ENCODE data around the gene RSBN1L. TPM values are rescaled to one million over a fixed set of nuclear protein-coding genes. Genes with fewer than 3 reads are reported as not detected.
"Not testable (repeated sequence)": the region's sequence is repeated elsewhere in the genome, so short reads cannot be mapped to it uniquely, and the experiment has no call there.

Gene RSBN1L
- total RNA-seq, 1 experiment from 2014 or later, result 10.9 TPM

- H3K9me3 Mint-ChIP-seq (ENCODE audit: unreplicated experiment), result no peaks in the 10 kb centered on the region
- CTCF ChIA-PET, result interaction anchor here (0.5 to 13.6 kb wide), 75 partner anchors 9 to 367 kb away, joined by 3 to 196 read pairs (median 4); partner anchors contain the start of genes PHTF2, RSBN1L and TMEM60
- POLR2A ChIA-PET, result interaction anchor here (0.6 to 1.6 kb wide), 14 partner anchors 9 to 289 kb away, joined by 3 to 10 read pairs (median 4); partner anchors contain the start of genes PHTF2, RSBN1L and TMEM60
- DNase-seq (ENCODE audit: unreplicated experiment), result peak; percentile 61
- intact Hi-C loops (cut with micrococcal nuclease), result loop anchor here (1.0 to 10.0 kb wide), 2 partner anchors 108 to 1273 kb away; no protein-coding TSS in a partner anchor
- H3K36me3 Mint-ChIP-seq (ENCODE audit: insufficient read depth, unreplicated experiment), result peaks cover 37% of the 10 kb centered on the region
- H3K27me3 Mint-ChIP-seq (ENCODE audit: insufficient read depth, unreplicated experiment), result no peaks in the 10 kb centered on the region
- H3K27ac Mint-ChIP-seq (ENCODE audit: low read depth, unreplicated experiment), result no peak overlapping the region
- no peak overlapping the region for H3K4me3 Mint-ChIP-seq (ENCODE audit: unreplicated experiment)
- TF ChIP-seq CTCF (IDR thresholded peaks at IDR 0.05; ENCODE audit: unreplicated experiment), result peak; percentile 66
- H3K4me1 Mint-ChIP-seq (ENCODE audit: insufficient read depth, unreplicated experiment), result no peaks in the 10 kb centered on the region
- BruUV-seq (replicated peaks), result no TSS peak
Observed at GRCh38 chr7:77651575-77652162, 44.6 kb upstream of the RSBN1L start.

DNA sequence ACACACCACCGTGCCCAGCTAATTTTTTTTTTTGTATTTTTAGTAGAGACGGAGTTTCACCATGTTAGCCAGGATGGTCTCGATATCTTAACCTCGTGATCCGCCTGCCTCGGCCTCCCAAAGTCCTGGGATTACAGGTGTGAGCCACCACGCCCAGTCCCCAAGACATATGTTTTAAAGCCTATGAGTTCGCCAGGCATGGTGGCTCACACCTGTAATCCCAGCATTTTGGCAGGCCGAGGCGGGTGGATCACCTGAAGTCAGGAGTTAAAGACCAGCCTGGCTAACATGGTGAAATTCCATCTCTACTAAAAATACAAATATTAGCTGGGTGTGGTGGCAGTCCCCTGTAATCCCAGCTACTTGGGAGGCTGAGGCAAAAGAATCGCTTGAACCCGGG is 43.4 kb upstream of the RSBN1L start:
- not testable (repeated sequence) for H3K4me1 Mint-ChIP-seq (ENCODE audit: insufficient read depth, unreplicated experiment); DNase-seq (ENCODE audit: unreplicated experiment); H3K9me3 Mint-ChIP-seq (ENCODE audit: unreplicated experiment); H3K27me3 Mint-ChIP-seq (ENCODE audit: insufficient read depth, unreplicated experiment); BruUV-seq (replicated peaks); H3K4me3 Mint-ChIP-seq (ENCODE audit: unreplicated experiment); H3K27ac Mint-ChIP-seq (ENCODE audit: low read depth, unreplicated experiment)
- ChIA-PET CTCF (interaction anchor here (0.6 to 13.6 kb wide), 17 partner anchors 13 to 395 kb away, joined by 3 to 196 read pairs (median 10); no protein-coding TSS in a partner anchor), POLR2A (interaction anchor here (1.0 to 1.2 kb wide), 2 partner anchors 104 to 111 kb away, joined by 3 read pairs; no protein-coding TSS in a partner anchor)
- intact Hi-C loops (cut with micrococcal nuclease), result loop anchor here (10.0 kb wide), 1 partner anchor 1272 kb away; no protein-coding TSS in a partner anchor
- peaks cover 34% of the 10 kb centered on the region for H3K36me3 Mint-ChIP-seq (ENCODE audit: insufficient read depth, unreplicated experiment)

DNA sequence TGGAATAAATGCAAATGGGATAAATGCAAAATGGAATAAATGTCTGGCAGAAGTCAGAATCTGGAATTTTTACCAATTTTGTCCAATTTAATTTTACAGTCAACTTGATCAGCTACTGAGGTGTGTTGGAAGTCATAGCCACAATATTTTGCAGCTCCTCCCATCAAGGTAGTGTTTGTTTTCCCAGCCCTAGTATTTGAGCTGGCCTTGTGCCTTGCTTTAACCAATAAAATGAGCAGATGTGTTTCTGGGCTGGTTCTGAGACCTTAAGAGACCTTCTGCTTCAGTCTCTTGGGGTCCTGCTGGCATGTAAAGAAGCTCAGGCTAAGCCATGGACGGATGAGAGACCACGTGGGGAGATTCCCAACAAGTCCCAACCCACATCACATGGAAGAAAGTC is 42.7 kb upstream of the RSBN1L start:
- POLR2A ChIA-PET, result no interaction called here
- Mint-ChIP-seq H3K27me3 (ENCODE audit: insufficient read depth, unreplicated experiment) (no peaks in the 10 kb centered on the region), H3K27ac (ENCODE audit: low read depth, unreplicated experiment) (no peak overlapping the region), H3K9me3 (ENCODE audit: unreplicated experiment) (no peaks in the 10 kb centered on the region), H3K4me3 (ENCODE audit: unreplicated experiment) (no peak overlapping the region), H3K36me3 (ENCODE audit: insufficient read depth, unreplicated experiment) (peaks cover 39% of the 10 kb centered on the region), H3K4me1 (ENCODE audit: insufficient read depth, unreplicated experiment) (no peaks in the 10 kb centered on the region)
- BruUV-seq (replicated peaks), result no TSS peak
- DNase-seq (ENCODE audit: unreplicated experiment), result no peak
- intact Hi-C loops (cut with micrococcal nuclease), result loop anchor here (10.0 kb wide), 1 partner anchor 1271 kb away; no protein-coding TSS in a partner anchor
- TF ChIP-seq CTCF (IDR thresholded peaks at IDR 0.05; ENCODE audit: unreplicated experiment), result no peak
- CTCF ChIA-PET, result interaction anchor here (0.7 to 13.6 kb wide), 12 partner anchors 12 to 284 kb away, joined by 3 to 196 read pairs (median 6); partner anchors contain the start of genes PHTF2 and TMEM60

- no TSS peak for BruUV-seq (replicated peaks)
- no peak for TF ChIP-seq CTCF (IDR thresholded peaks at IDR 0.05; ENCODE audit: unreplicated experiment)
- intact Hi-C loops (cut with micrococcal nuclease), result loop anchor here (5.0 to 10.0 kb wide), 2 partner anchors 282 to 1269 kb away; no protein-coding TSS in a partner anchor
- DNase-seq (ENCODE audit: unreplicated experiment), result no peak
- H3K4me1 Mint-ChIP-seq (ENCODE audit: insufficient read depth, unreplicated experiment), result no peaks in the 10 kb centered on the region
- no peaks in the 10 kb centered on the region for H3K9me3 Mint-ChIP-seq (ENCODE audit: unreplicated experiment)
- H3K4me3 Mint-ChIP-seq (ENCODE audit: unreplicated experiment), result no peak overlapping the region
- ChIA-PET POLR2A (interaction anchor here (0.9 to 5.8 kb wide), 3 partner anchors 41 to 104 kb away, joined by 3 to 22 read pairs (median 7); partner anchors contain the start of gene RSBN1L), CTCF (interaction anchor here (0.7 to 13.6 kb wide), 8 partner anchors 20 to 259 kb away, joined by 3 to 196 read pairs (median 4); partner anchors contain the start of genes PHTF2 and TMEM60)
- no peak overlapping the region for H3K27ac Mint-ChIP-seq (ENCODE audit: low read depth, unreplicated experiment)
- peaks cover 54% of the 10 kb centered on the region for H3K36me3 Mint-ChIP-seq (ENCODE audit: insufficient read depth, unreplicated experiment)
- H3K27me3 Mint-ChIP-seq (ENCODE audit: insufficient read depth, unreplicated experiment), result no peaks in the 10 kb centered on the region
Observed at GRCh38 chr7:77655356-77655755, 40.9 kb upstream of the RSBN1L start.
